H9 (cell line): ENCODE measurements around the gene FOXB2. TPM values are rescaled to one million over a fixed set of nuclear protein-coding genes. Genes with fewer than 3 reads are reported as not detected.

ENCODE experiments used
- DNase-seq: peaks from one replicate; pipeline ENCODE4 v3.0.0-alpha.2; 2017
- H2AFZ ChIP-seq: one replicate; pipeline ENCODE4 v1.6.1; 2013; ENCODE audit warnings: mild to moderate bottlenecking, low read length, control low read depth, moderate library complexity
- H2AK5ac ChIP-seq: 2 replicates; pipeline ENCODE4 v1.6.1; 2013; ENCODE audit warnings: low read length, control low read depth, mixed read lengths; ENCODE audit not compliant: insufficient read length
- H2BK120ac ChIP-seq: one replicate; pipeline ENCODE4 v1.6.1; 2013; ENCODE audit warnings: low read depth, mild to moderate bottlenecking, low read length, control low read depth, inconsistent platforms; ENCODE audit not compliant: poor library complexity, severe bottlenecking
- H2BK12ac ChIP-seq: 2 replicates; pipeline ENCODE4 v1.6.1; 2013; ENCODE audit warnings: low read length, control low read depth, mixed read lengths, low read depth; ENCODE audit not compliant: insufficient read length
- H2BK15ac ChIP-seq: 2 replicates; pipeline ENCODE4 v1.6.1; 2013; ENCODE audit warnings: low read depth, low read length, control low read depth
- H2BK20ac ChIP-seq: one replicate; pipeline ENCODE4 v1.6.1; 2013; ENCODE audit warnings: low read depth, mild to moderate bottlenecking, low read length, control low read depth, inconsistent platforms; ENCODE audit not compliant: poor library complexity, severe bottlenecking
- H2BK5ac ChIP-seq: 2 replicates; pipeline ENCODE4 v1.6.1; 2013; ENCODE audit warnings: low read length, control low read depth, mixed read lengths; ENCODE audit not compliant: insufficient read length
- H3K14ac ChIP-seq: 2 replicates; pipeline ENCODE4 v1.6.1; 2013; ENCODE audit warnings: low read length, control low read depth; ENCODE audit not compliant: insufficient read depth
- H3K18ac ChIP-seq: 2 replicates; pipeline ENCODE4 v1.6.1; 2013; ENCODE audit warnings: low read depth, mild to moderate bottlenecking, mixed read lengths, low read length, control low read depth; ENCODE audit not compliant: insufficient read length
- H3K23ac ChIP-seq: 2 replicates; pipeline ENCODE4 v1.6.1; 2013; ENCODE audit warnings: low read length, control low read depth, mixed read lengths, low read depth; ENCODE audit not compliant: insufficient read length
- H3K23me2 ChIP-seq: 2 replicates; pipeline ENCODE4 v1.6.1; 2013; ENCODE audit warnings: low read depth, mild to moderate bottlenecking, mixed read lengths, low read length, control low read depth; ENCODE audit not compliant: insufficient read length, poor library complexity, severe bottlenecking
- H3K27ac ChIP-seq: 2 replicates; pipeline ENCODE4 v1.5.1; 2013; ENCODE audit warnings: low read length, control low read depth, mixed read lengths, low read depth; ENCODE audit not compliant: insufficient read length
- H3K27me3 ChIP-seq: 2 replicates; pipeline ENCODE4 v1.6.1; 2013; ENCODE audit warnings: low read length, control low read depth, inconsistent platforms; ENCODE audit not compliant: insufficient read depth
- H3K4ac ChIP-seq: 2 replicates; pipeline ENCODE4 v1.6.1; 2013; ENCODE audit warnings: low read depth, mild to moderate bottlenecking, control low read depth, inconsistent platforms, low read length, moderate library complexity
- H3K4me1 ChIP-seq: 2 replicates; pipeline ENCODE4 v1.6.1; 2013; ENCODE audit warnings: low read length, control low read depth, inconsistent platforms; ENCODE audit not compliant: insufficient read depth
- H3K4me2 ChIP-seq: 2 replicates; pipeline ENCODE4 v1.6.1; 2013; ENCODE audit warnings: low read length, control low read depth, mixed read lengths; ENCODE audit not compliant: insufficient read length, insufficient read depth
- H3K56ac ChIP-seq: 2 replicates; pipeline ENCODE4 v1.6.1; 2013; ENCODE audit warnings: low read depth, mild to moderate bottlenecking, mixed read lengths, low read length, control low read depth; ENCODE audit not compliant: insufficient read length
- H3K79me1 ChIP-seq: 2 replicates; pipeline ENCODE4 v1.6.1; 2013; ENCODE audit warnings: low read depth, mild to moderate bottlenecking, moderate library complexity, low read length, control low read depth, inconsistent platforms; ENCODE audit not compliant: insufficient read depth, poor library complexity, severe bottlenecking
- H3K79me2 ChIP-seq: 2 replicates; pipeline ENCODE4 v1.6.1; 2013; ENCODE audit warnings: low read length, control low read depth, inconsistent platforms; ENCODE audit not compliant: insufficient read depth
- H3K9ac ChIP-seq: 2 replicates; pipeline ENCODE4 v1.6.1; 2013; ENCODE audit warnings: low read length, control low read depth, mixed read lengths; ENCODE audit not compliant: insufficient read length; ENCODE audit errors: extremely low read depth
- H3K9me3 ChIP-seq: one replicate; pipeline ENCODE4 v1.6.1; 2013; ENCODE audit warnings: low read depth, low read length, inconsistent platforms; ENCODE audit not compliant: control insufficient read depth
- H3T11ph ChIP-seq: one replicate; pipeline ENCODE4 v1.6.1; 2013; ENCODE audit warnings: mild to moderate bottlenecking, low read length, control low read depth, inconsistent platforms
- H4K20me1 ChIP-seq: one replicate; pipeline ENCODE4 v1.6.1; 2013; ENCODE audit not compliant: control insufficient read depth, insufficient read length, insufficient read depth
- H4K5ac ChIP-seq: 2 replicates; pipeline ENCODE4 v1.6.1; 2013; ENCODE audit warnings: low read depth, mild to moderate bottlenecking, mixed read lengths, low read length, control low read depth; ENCODE audit not compliant: insufficient read length
- H4K8ac ChIP-seq: replicated peaks from 2 replicates; pipeline ENCODE4 v1.6.1; 2013; ENCODE audit warnings: low read length, control low read depth, mixed read lengths, low read depth; ENCODE audit not compliant: insufficient read length
- H4K91ac ChIP-seq: 2 replicates; pipeline ENCODE4 v1.6.1; 2013; ENCODE audit warnings: low read depth, mild to moderate bottlenecking, moderate library complexity, mixed read lengths, low read length, control low read depth; ENCODE audit not compliant: insufficient read length
- H3K27ac Mint-ChIP-seq, 3 experiments: 2 replicates in 2 of 3; 3 replicates in 1 of 3; pipeline ENCODE4 v1.8.0; 2020 to 2021; ENCODE audit warnings: mixed read lengths in 3 of 3, mild to moderate bottlenecking in 1 of 3, moderate library complexity in 1 of 3
- H3K27me3 Mint-ChIP-seq: 2 replicates; pipeline ENCODE4 v1.8.0; 2021; ENCODE audit warnings: low read depth, mild to moderate bottlenecking, moderate library complexity, mixed read lengths
- H3K36me3 Mint-ChIP-seq, 3 experiments: 2 replicates in 2 of 3; 3 replicates in 1 of 3; pipeline ENCODE4 v1.8.0; 2020 to 2021; ENCODE audit warnings: low read depth in 3 of 3, mixed read lengths in 3 of 3; ENCODE audit not compliant: insufficient read depth in 1 of 3
- H3K4me1 Mint-ChIP-seq, 2 experiments: 2 replicates each; pipeline ENCODE4 v1.8.0; 2020; ENCODE audit warnings: mixed read lengths in 2 of 2
- H3K4me3 Mint-ChIP-seq, 2 experiments: 2 replicates in 1 of 2; 3 replicates in 1 of 2; pipeline ENCODE4 v1.8.0; 2020 to 2021; ENCODE audit warnings: mild to moderate bottlenecking in 2 of 2, mixed read lengths in 2 of 2, moderate library complexity in 1 of 2
- H3K9me3 Mint-ChIP-seq, 2 experiments: 2 replicates in 1 of 2; 3 replicates in 1 of 2; pipeline ENCODE4 v1.8.0; 2020; ENCODE audit warnings: mild to moderate bottlenecking in 2 of 2, mixed read lengths in 2 of 2, moderate library complexity in 1 of 2
- WGBS: extraction: QIAGEN DNeasy Blood & Tissue Kit; methylation state at CpG from one replicate; pipeline ENCODE4 v1.1.7; 2013; ENCODE audit warnings: missing lambda C conversion rate, low lambda C conversion rate, mixed read lengths; ENCODE audit not compliant: insufficient read length; ENCODE audit errors: extremely low coverage; 5-methylcytosine and 5-hydroxymethylcytosine counted together
- long read RNA-seq: library from polyadenylated mRNA; unstranded; transcript quantifications from one replicate; pipeline ENCODE4 v2.0.0, GENCODE V29; 2020
- total RNA-seq: library from RNA; stranded (reverse); gene quantifications from 2 replicates; pipeline ENCODE4 v1.2.1, GENCODE V29; 2021
- TF ChIP-seq, protein P1 (sequence below): fragments of 200-600 bp; sonication (generic); conservative IDR thresholded peaks from 3 replicates; pipeline ENCODE4 v1.8.0; 2021; ENCODE audit warnings: antibody characterized with exemption, mild to moderate bottlenecking

FOXB2 gene
- 7.8 and 8.4 TPM in 2 replicates for total RNA-seq
- long read RNA-seq, result 0 reads

GRCh38 chr9:77019236-77019925, at the start of gene FOXB2:
FOXB2 (plus strand) TSS chr9:77019655; CDS start chr9:77019655, 0 bp downstream.
- TF ChIP-seq, protein P1, sequence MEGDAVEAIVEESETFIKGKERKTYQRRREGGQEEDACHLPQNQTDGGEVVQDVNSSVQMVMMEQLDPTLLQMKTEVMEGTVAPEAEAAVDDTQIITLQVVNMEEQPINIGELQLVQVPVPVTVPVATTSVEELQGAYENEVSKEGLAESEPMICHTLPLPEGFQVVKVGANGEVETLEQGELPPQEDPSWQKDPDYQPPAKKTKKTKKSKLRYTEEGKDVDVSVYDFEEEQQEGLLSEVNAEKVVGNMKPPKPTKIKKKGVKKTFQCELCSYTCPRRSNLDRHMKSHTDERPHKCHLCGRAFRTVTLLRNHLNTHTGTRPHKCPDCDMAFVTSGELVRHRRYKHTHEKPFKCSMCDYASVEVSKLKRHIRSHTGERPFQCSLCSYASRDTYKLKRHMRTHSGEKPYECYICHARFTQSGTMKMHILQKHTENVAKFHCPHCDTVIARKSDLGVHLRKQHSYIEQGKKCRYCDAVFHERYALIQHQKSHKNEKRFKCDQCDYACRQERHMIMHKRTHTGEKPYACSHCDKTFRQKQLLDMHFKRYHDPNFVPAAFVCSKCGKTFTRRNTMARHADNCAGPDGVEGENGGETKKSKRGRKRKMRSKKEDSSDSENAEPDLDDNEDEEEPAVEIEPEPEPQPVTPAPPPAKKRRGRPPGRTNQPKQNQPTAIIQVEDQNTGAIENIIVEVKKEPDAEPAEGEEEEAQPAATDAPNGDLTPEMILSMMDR, result no peak

More at GRCh38 chr9:77019236-77019925, at the start of gene FOXB2:
- Histone ChIP-seq H3T11ph (no peak within 1 kb of the TSS), H3K79me2 (no peaks in the 10 kb centered on the region), H3K4me2 (peak within 1 kb of the TSS; percentile 75), H3K4me1 (peaks cover 9% of the 10 kb centered on the region), H2AFZ (no peak within 1 kb of the TSS), H3K23me2 (peaks cover 32% of the 10 kb centered on the region), H2BK20ac (no peak within 1 kb of the TSS), H4K5ac (no peak within 1 kb of the TSS), H3K18ac (peak within 1 kb of the TSS; percentile 16), H2BK5ac (no peak within 1 kb of the TSS), H3K56ac (no peak within 1 kb of the TSS), H2BK12ac (no peak within 1 kb of the TSS), H3K79me1 (no peaks in the 10 kb centered on the region), H4K20me1 (no peaks in the 10 kb centered on the region), H3K27me3 (peaks cover 81% of the 10 kb centered on the region), H2AK5ac (no peak within 1 kb of the TSS), H2BK15ac (no peak within 1 kb of the TSS), H3K27ac (no peak within 1 kb of the TSS), H3K9me3 (no peaks in the 10 kb centered on the region), H3K9ac (no peak within 1 kb of the TSS), H3K4ac (no peak within 1 kb of the TSS), H3K14ac (no peak within 1 kb of the TSS; the same call in 1 of the 2 replicates), H3K23ac (no peak within 1 kb of the TSS), H4K8ac (no peak within 1 kb of the TSS), H2BK120ac (no peak within 1 kb of the TSS), H4K91ac (no peak within 1 kb of the TSS)
- H3K36me3 Mint-ChIP-seq, result no peaks in the 10 kb centered on the region; a peak in 1 of 7 replicates
- no CpG with 5 or more reads among the region's 51 CpGs for WGBS
- H3K27me3 Mint-ChIP-seq, result peaks cover 99% of the 10 kb centered on the region
- no peak within 1 kb of the TSS; a peak in 1 of 7 replicates for H3K27ac Mint-ChIP-seq
- peak within 1 kb of the TSS; percentile 76 to 85 for H3K4me3 Mint-ChIP-seq
- peaks cover 0 to 7% of the 10 kb centered on the region in 2 experiments; a peak in 4 of 5 replicates for H3K9me3 Mint-ChIP-seq
- peak; percentile 59 for DNase-seq
- H3K4me1 Mint-ChIP-seq, result peaks cover 66 to 72% of the 10 kb centered on the region in 2 experiments
